BJ (cell line): ENCODE results near the gene SMG6. TPM values are rescaled to one million over a fixed set of nuclear protein-coding genes. Genes with fewer than 3 reads are reported as not detected.

ENCODE experiments used
- CTCF ChIA-PET: fragments of 350-600 bp; formaldehyde crosslinking; extraction: SDS; loops from one replicate; lab custom pipeline; 2021; ENCODE audit warnings: antibody characterized with exemption, inconsistent platforms; lab: Yijun Ruan, JAX
- POLR2A ChIA-PET: fragments of 300-600 bp; sonication (Branson Sonifier 250); formaldehyde crosslinking; extraction: SDS; loops from one replicate; lab custom pipeline; 2021; ENCODE audit warnings: antibody characterized with exemption; lab: Charles Lee
- DNase-seq: peaks from one replicate; pipeline ENCODE4 v3.0.0-alpha.2; 2011; ENCODE audit warnings: low read depth
- H3K27me3 ChIP-seq: 2 replicates; pipeline ENCODE4 v1.6.0; 2011; ENCODE audit warnings: low read length; ENCODE audit not compliant: control insufficient read depth, insufficient read depth
- H3K36me3 ChIP-seq: 2 replicates; pipeline ENCODE4 v1.5.1; 2011; ENCODE audit warnings: low read length; ENCODE audit not compliant: control insufficient read depth, insufficient read depth
- H3K4me3 ChIP-seq: 2 replicates; pipeline ENCODE4 v1.5.1; 2011; ENCODE audit warnings: low read depth, mild to moderate bottlenecking, control low read depth, low read length
- polyA plus RNA-seq: library from polyadenylated mRNA; depleted of rRNA; stranded (reverse); fragments of >200 nt; gene quantifications from 2 replicates; pipeline ENCODE4 v1.2.3, GENCODE V29; 2011
- TF ChIP-seq, protein P1 (sequence below): IDR thresholded peaks from 2 replicates; pipeline ENCODE4 v1.5.1; 2011; ENCODE audit warnings: low read depth, mild to moderate bottlenecking, control low read depth, inconsistent platforms, low read length, moderate library complexity; ENCODE audit not compliant: insufficient read depth

SMG6 gene
- polyA plus RNA-seq, 1 experiment: 29.7 TPM

DNA sequence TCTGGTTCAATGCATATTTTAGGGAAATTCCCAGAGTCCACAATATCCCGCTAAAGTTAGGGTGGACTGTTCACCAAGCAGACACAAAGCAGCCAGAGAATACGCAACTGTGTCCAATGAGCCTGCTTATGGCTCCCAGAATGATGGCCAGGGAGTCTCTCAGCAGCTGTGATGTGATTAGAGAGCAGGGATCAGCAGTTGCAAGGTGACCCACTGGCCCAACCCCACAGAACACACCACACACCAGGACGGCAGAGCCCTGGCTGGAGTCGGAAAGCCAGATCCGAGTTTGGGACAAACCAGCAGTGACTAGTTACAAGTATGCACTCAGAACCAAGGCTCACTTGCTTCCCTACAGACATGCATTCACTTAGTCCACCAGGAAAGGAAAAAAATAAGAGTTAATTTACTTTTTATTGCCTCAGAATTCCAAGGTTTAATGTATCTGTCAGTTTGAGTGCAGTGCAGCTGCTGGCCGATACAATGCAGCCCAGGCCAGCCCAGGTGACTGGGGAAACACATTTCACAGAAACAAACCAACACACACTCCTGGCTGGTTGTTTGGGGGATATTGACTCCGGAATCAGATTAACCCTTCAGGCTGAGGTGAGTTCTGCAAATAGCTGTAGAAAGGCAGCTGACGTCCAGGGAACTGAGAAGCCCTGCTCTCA, 127.0 kb downstream of the SMG6 start:
- Histone ChIP-seq H3K27me3 (no peaks in the 10 kb centered on the region), H3K4me3 (no peak overlapping the region), H3K36me3 (no peaks in the 10 kb centered on the region)
- ChIA-PET CTCF (interaction anchor here (0.9 to 3.1 kb wide), 13 partner anchors 13 to 121 kb away, joined by 3 to 17 read pairs (median 6); partner anchors contain the start of gene HIC1), POLR2A (no interaction called here)
- TF ChIP-seq, protein P1, sequence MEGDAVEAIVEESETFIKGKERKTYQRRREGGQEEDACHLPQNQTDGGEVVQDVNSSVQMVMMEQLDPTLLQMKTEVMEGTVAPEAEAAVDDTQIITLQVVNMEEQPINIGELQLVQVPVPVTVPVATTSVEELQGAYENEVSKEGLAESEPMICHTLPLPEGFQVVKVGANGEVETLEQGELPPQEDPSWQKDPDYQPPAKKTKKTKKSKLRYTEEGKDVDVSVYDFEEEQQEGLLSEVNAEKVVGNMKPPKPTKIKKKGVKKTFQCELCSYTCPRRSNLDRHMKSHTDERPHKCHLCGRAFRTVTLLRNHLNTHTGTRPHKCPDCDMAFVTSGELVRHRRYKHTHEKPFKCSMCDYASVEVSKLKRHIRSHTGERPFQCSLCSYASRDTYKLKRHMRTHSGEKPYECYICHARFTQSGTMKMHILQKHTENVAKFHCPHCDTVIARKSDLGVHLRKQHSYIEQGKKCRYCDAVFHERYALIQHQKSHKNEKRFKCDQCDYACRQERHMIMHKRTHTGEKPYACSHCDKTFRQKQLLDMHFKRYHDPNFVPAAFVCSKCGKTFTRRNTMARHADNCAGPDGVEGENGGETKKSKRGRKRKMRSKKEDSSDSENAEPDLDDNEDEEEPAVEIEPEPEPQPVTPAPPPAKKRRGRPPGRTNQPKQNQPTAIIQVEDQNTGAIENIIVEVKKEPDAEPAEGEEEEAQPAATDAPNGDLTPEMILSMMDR: no peak
- no peak for DNase-seq

DNA sequence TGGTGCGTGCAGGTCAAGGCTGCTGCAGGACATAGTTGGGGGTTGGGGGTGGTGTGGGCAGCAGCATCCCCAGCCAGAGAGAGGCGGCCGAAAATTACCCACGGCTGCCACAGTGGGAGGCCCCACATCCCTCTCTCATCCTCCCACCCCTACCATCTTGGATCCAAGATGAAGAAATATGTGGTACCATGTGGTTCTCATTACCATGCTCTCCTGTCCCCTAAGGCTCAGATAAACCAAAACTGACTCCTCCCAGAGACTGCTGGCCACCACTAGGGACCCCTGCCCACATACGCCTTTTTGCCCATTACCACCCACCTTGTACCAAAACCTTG, 128.3 kb downstream of the SMG6 start:
- ChIA-PET CTCF (interaction anchor here (0.7 to 3.1 kb wide), 8 partner anchors 14 to 119 kb away, joined by 3 to 17 read pairs (median 4); partner anchors contain the start of gene HIC1), POLR2A (no interaction called here)
- Histone ChIP-seq H3K4me3 (no peak overlapping the region), H3K36me3 (peaks cover under 1% of the 10 kb centered on the region; the same call in 1 of the 2 replicates), H3K27me3 (no peaks in the 10 kb centered on the region)
- no peak for DNase-seq
- TF ChIP-seq, protein P1: 0 out of 2 replicates have a peak, but pooled peaks have one; percentile 1

DNA sequence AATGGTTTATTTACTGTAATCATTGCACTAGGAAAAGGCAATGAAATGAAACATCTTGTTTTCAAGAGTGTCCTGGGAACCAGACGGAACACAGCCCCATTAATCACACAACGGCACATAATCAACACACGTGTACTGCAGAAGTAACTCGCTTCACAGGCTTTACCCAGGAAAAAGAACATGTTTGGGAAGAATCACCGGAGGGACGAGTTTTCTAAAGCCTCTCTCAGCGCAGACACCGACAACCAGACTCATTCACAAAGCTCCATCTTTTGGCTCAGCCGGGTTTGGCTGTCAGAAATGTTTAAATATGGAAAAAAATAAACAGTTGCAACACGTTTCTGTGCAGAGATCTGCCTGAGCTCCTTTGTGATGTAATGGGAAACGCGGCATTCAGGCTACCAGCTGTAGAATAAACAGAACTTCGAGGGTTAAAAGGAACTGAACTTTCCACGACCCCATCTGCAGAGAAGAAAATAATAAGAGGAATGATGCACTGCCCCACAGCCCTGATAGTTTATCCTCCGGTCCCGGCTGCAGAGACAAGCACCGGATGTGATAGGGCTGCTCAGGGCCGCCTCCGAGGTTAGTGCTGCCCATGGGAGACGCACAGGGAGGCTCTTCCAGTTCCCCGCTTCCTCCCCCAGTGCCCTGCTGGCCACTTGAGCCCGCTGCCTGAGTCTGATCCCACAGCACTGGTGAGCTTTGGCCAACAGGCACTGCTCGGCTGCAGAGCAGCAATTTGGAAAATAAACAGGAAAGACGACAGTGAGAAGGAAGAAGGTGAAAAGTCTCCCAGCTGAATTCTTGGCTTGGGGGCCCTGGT, 128.9 kb downstream of the SMG6 start:
- peaks cover 7% of the 10 kb centered on the region for H3K36me3 ChIP-seq
- TF ChIP-seq, protein P1: peak; percentile 7; the same call in 1 of the 2 replicates
- no peak for DNase-seq
- ChIA-PET CTCF (interaction anchor here (0.6 to 3.1 kb wide), 9 partner anchors 14 to 119 kb away, joined by 3 to 17 read pairs (median 3); partner anchors contain the start of gene HIC1), POLR2A (no interaction called here)
- no peaks in the 10 kb centered on the region for H3K27me3 ChIP-seq
- no peak overlapping the region for H3K4me3 ChIP-seq

DNA sequence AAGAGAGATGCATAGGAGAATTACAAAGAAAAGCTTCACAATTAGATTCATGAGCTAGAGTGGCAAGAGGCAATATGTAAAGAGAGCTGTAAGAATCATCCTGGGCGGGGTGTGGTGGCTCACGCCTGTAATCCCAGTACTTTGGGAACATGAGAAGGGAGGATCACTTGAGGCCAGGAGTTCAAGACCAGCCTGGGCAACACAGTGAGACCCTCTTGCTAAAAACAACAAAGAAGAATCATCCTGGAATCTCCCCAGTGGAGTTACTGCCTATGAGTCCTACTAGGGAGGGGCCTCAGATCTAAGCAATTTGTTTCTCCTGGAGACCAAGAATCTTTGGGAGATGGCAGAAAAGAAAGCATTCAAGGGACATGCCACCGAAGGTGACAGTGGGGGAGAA, 129.6 kb downstream of the SMG6 start:
- no peak for DNase-seq
- no peak overlapping the region for H3K4me3 ChIP-seq
- ChIA-PET CTCF (interaction anchor here (0.6 to 3.1 kb wide), 6 partner anchors 13 to 118 kb away, joined by 3 to 17 read pairs (median 3); partner anchors contain the start of gene HIC1), POLR2A (no interaction called here)
- no peaks in the 10 kb centered on the region for H3K27me3 ChIP-seq
- TF ChIP-seq, protein P1: no peak
- H3K36me3 ChIP-seq: peaks cover 10% of the 10 kb centered on the region

DNA sequence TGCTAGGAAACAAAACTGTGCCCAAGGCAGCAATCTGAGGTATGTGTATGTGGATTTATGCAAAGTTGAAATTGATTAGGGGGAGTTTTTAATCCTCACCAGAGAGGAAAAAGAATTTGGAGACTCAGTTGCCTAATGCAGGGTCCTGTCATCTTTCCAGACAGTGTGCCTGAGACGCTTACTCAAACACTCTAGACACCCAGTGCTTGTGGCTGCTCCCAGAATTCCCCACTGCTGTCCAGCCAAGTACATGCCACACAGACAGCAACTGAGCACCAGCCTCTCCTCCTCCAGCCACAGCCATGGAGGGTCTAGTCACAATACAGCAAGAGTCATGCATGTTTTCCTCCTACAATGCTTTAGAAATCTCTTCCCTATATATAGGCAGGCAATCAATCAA, 130.6 kb downstream of the SMG6 start:
- ChIA-PET CTCF (interaction anchor here (1.5 kb wide), 1 partner anchor 91 kb away, joined by 4 read pairs; no protein-coding TSS in a partner anchor), POLR2A (interaction anchor here (0.6 kb wide), 2 partner anchors 58 to 101 kb away, joined by 4 to 7 read pairs; no protein-coding TSS in a partner anchor)
- Histone ChIP-seq H3K27me3 (no peaks in the 10 kb centered on the region), H3K4me3 (no peak overlapping the region), H3K36me3 (peaks cover 10% of the 10 kb centered on the region)
- no peak for DNase-seq
- TF ChIP-seq, protein P1: no peak
